IMR-90 (cell line): Measurements from ENCODE around the gene ATP2B1. TPM values are rescaled to one million over a fixed set of nuclear protein-coding genes. Genes with fewer than 3 reads are reported as not detected.

Experiments used
- ATAC-seq: fragments of 200-7000 bp; cut with Tn5 transposase; 2 replicates; pipeline ENCODE4 v1.9.1; 2020; ENCODE audit warnings: low read depth, mild to moderate bottlenecking, moderate library complexity
- BruUV-seq: library from RNA; stranded (reverse); fragments of 400-500 nt; replicated peaks from 2 replicates; lab custom pipeline; 2021; lab: Mats Ljungman, UMichigan
- CTCF ChIA-PET: fragments of 300-600 bp; formaldehyde crosslinking; extraction: SDS; loops from one replicate; lab custom pipeline; 2021; ENCODE audit warnings: antibody characterized with exemption; lab: Yijun Ruan, JAX
- POLR2A ChIA-PET: fragments of 300-600 bp; sonication (Branson Sonifier 250); formaldehyde crosslinking; loops from one replicate; lab custom pipeline; 2022; ENCODE audit warnings: antibody characterized with exemption; ENCODE audit not compliant: unreplicated experiment; lab: Charles Lee
- DNase-seq: peaks from one replicate; pipeline ENCODE4 v3.0.0; 2013
- H2AFZ ChIP-seq: replicated peaks from 2 replicates; pipeline ENCODE3; 2013; ENCODE audit warnings: low read length, mild to moderate bottlenecking; ENCODE audit not compliant: poor library complexity
- H2AK5ac ChIP-seq: 2 replicates; pipeline ENCODE4 v1.6.1; 2013; ENCODE audit warnings: low read depth, low read length, inconsistent platforms
- H2AK9ac ChIP-seq: replicated peaks from 2 replicates; pipeline ENCODE3; 2013; ENCODE audit warnings: mild to moderate bottlenecking, low read depth, low read length, moderate library complexity; ENCODE audit not compliant: poor library complexity
- H2BK120ac ChIP-seq: 2 replicates; pipeline ENCODE4 v1.6.1; 2013; ENCODE audit warnings: low read depth, low read length, inconsistent platforms
- H2BK15ac ChIP-seq: 3 replicates; pipeline ENCODE4 v1.6.1; 2013; ENCODE audit warnings: low read depth, low read length, inconsistent platforms
- H2BK20ac ChIP-seq: 2 replicates; pipeline ENCODE4 v1.6.1; 2013; ENCODE audit warnings: low read depth, mild to moderate bottlenecking, inconsistent platforms, low read length, moderate library complexity
- H2BK5ac ChIP-seq: 2 replicates; pipeline ENCODE4 v1.6.1; 2013; ENCODE audit warnings: mild to moderate bottlenecking, low read depth, low read length, inconsistent platforms; ENCODE audit not compliant: poor library complexity, severe bottlenecking
- H3K14ac ChIP-seq: replicated peaks from 2 replicates; pipeline ENCODE4 v1.6.1; 2013; ENCODE audit warnings: low read depth, low read length, inconsistent platforms
- H3K18ac ChIP-seq: 2 replicates; pipeline ENCODE4 v1.6.1; 2013; ENCODE audit warnings: low read depth, low read length, control low read depth
- H3K23ac ChIP-seq: 2 replicates; pipeline ENCODE4 v1.6.1; 2013; ENCODE audit warnings: low read depth, low read length, inconsistent platforms
- H3K27ac ChIP-seq: 2 replicates; pipeline ENCODE4 v1.5.1; 2013; ENCODE audit warnings: mild to moderate bottlenecking, control low read depth, low read length; ENCODE audit not compliant: insufficient read depth
- H3K27me3 ChIP-seq: 2 replicates; pipeline ENCODE4 v1.6.1; 2013; ENCODE audit warnings: low read length; ENCODE audit not compliant: control insufficient read depth, insufficient read depth
- H3K36me3 ChIP-seq: 2 replicates; pipeline ENCODE4 v1.6.1; 2013; ENCODE audit warnings: low read length, mixed read lengths; ENCODE audit not compliant: control insufficient read depth, insufficient read depth
- H3K4ac ChIP-seq: 2 replicates; pipeline ENCODE4 v1.6.1; 2013; ENCODE audit warnings: low read depth, low read length, inconsistent platforms
- H3K4me1 ChIP-seq: 2 replicates; pipeline ENCODE4 v1.6.1; 2013; ENCODE audit warnings: low read length, mixed read lengths; ENCODE audit not compliant: control insufficient read depth, insufficient read depth
- H3K4me2 ChIP-seq: 2 replicates; pipeline ENCODE4 v1.6.1; 2013; ENCODE audit warnings: low read depth, mild to moderate bottlenecking, control low read depth, low read length, moderate library complexity
- H3K4me3 ChIP-seq: 2 replicates; pipeline ENCODE4 v1.5.1; 2013; ENCODE audit warnings: low read depth, mild to moderate bottlenecking, control low read depth, low read length, moderate library complexity; ENCODE audit not compliant: insufficient read depth
- H3K56ac ChIP-seq: 2 replicates; pipeline ENCODE4 v1.6.1; 2013; ENCODE audit warnings: low read length, inconsistent platforms; ENCODE audit not compliant: insufficient read depth; ENCODE audit errors: extremely low read depth
- H3K79me1 ChIP-seq, 2 experiments: 2 replicates each; pipeline ENCODE4 v1.6.1; 2013; ENCODE audit warnings: low read length in 2 of 2, inconsistent platforms in 1 of 2, low read depth in 1 of 2
- H3K9ac ChIP-seq: 2 replicates; pipeline ENCODE4 v1.6.1; 2013; ENCODE audit warnings: low read depth, low read length, control low read depth
- H3K9me1 ChIP-seq: 2 replicates; pipeline ENCODE4 v1.6.1; 2013; ENCODE audit warnings: low read length, inconsistent platforms; ENCODE audit not compliant: insufficient read depth
- H3K9me3 ChIP-seq: 2 replicates; pipeline ENCODE4 v1.6.1; 2013; ENCODE audit warnings: low read length; ENCODE audit not compliant: control insufficient read depth, insufficient read depth
- H4K20me1 ChIP-seq: 2 replicates; pipeline ENCODE4 v1.6.1; 2013; ENCODE audit warnings: low read length, inconsistent platforms; ENCODE audit not compliant: insufficient read depth
- H4K5ac ChIP-seq: 2 replicates; pipeline ENCODE4 v1.6.1; 2013; ENCODE audit warnings: mild to moderate bottlenecking, low read depth, low read length, control low read depth
- H4K8ac ChIP-seq, 2 experiments: 2 replicates each; pipeline ENCODE4 v1.6.1; 2013; ENCODE audit warnings: low read depth in 2 of 2, low read length in 2 of 2, control low read depth in 1 of 2, inconsistent platforms in 1 of 2
- H4K91ac ChIP-seq: 2 replicates; pipeline ENCODE4 v1.6.1; 2013; ENCODE audit warnings: low read depth, low read length, inconsistent platforms; ENCODE audit not compliant: insufficient read depth
- WGBS, 2 experiments: methylation state at CpG; one replicate each; pipeline versions ENCODE4 v1.1.5 to v1.1.7; 2013; ENCODE audit warnings: missing lambda C conversion rate in 2 of 2; ENCODE audit not compliant: insufficient read length in 1 of 2; ENCODE audit errors: extremely low coverage in 2 of 2; 5-methylcytosine and 5-hydroxymethylcytosine counted together
- dilution Hi-C: fragments of 300-500 bp; cut with HindIII; formaldehyde crosslinking; loops from one replicate; pipeline ENCODE4 v1.14.3; 2018; ENCODE audit warnings: low sequenced_read_pairs; ENCODE audit not compliant: unreplicated experiment
- in situ Hi-C: fragments of 300-500 bp; cut with MboI; formaldehyde crosslinking; loops from 3 replicates; pipeline ENCODE4 v1.14.3; 2019; ENCODE audit warnings: low sequenced_read_pairs, inconsistent platforms, mixed read lengths
- intact Hi-C: fragments of 100-400 bp; cut with micrococcal nuclease; formaldehyde crosslinking; loops from 2 replicates; pipeline ENCODE4 v1.10.0; 2022
- polyA plus RNA-seq, 3 experiments: library from polyadenylated mRNA; depleted of rRNA; stranded (reverse); fragments of >200 nt; gene quantifications; 2 replicates each; pipeline ENCODE4 v1.2.3, GENCODE V29; 2012; ENCODE audit warnings: low replicate concordance in 1 of 3
- total RNA-seq: library from RNA; depleted of rRNA; stranded (reverse); fragments of >200 nt; gene quantifications from 2 replicates; pipeline ENCODE4 v1.2.3, GENCODE V29; 2012
- TF ChIP-seq, protein P1 (sequence below): conservative IDR thresholded peaks from 2 replicates; pipeline ENCODE4 v1.5.1; 2012; ENCODE audit warnings: mild to moderate bottlenecking, low read depth, low read length, improper control_type of control experiment

Gene ATP2B1
- total and polyA plus RNA-seq, 2 of the 4 experiments (the other 2 are of a cell fraction) = 9.9 to 32.6 TPM

DNA sequence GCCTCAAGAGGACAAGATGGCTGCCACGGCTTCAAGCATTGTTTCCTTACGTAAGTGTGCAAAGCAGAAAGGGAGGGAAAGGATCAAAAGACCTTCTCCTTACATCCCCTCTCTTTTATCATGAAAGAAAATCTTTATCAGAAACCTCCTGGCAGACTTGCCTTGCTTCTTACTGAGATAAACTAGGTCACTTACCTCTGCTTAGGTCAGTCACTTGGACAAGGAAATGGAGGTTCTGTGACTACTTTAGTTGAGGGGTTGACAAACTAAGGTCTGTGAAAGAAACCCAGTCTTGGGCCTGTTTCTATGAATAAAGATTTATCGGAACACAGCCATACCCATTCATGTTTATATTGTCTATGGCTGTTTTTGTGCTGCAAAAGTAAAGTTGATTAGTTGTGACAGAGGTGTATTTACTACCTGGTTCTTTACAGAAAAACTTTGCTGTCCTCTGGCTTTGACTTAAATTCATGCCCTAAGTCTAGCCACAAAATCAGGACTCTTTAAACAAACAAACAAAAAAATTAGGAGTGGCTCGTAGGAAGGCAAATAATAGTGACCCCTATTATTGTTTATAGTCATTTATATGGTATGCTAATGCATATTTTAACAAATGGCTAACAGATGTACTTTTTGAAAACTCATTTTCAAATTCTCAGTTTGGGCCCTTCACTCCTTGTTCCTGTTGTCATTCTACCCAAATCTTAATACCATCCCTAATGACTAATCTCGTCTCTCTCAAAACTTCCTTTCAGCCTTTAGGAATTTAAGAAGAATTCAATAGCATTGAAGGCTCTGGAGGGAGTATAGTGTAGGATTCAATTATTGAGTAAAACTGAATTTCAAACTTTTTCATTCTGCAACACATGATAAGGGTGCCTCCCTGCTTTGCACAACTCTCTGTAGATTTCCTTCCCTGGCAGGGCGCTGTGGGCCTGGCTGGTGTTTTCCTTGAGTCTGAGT is 42.0 kb upstream of the ATP2B1 start:
- Histone ChIP-seq H2BK120ac (peak overlapping the region; percentile 65), H2BK15ac (0 out of 3 replicates have a peak overlapping the region, but pooled peaks have one; percentile 23), H3K18ac (no peak overlapping the region; the same call in 1 of the 2 replicates), H4K8ac (peak overlapping the region in 1 of 2 experiments; percentile 44; a peak in 1 of 4 replicates), H4K5ac (no peak overlapping the region), H2BK5ac (no peak overlapping the region), H3K9ac (no peak overlapping the region), H3K27ac (no peak overlapping the region), H4K20me1 (no peaks in the 10 kb centered on the region), H3K4me2 (no peak overlapping the region), H3K56ac (no peak overlapping the region), H3K4me1 (0 out of 2 replicates have a peak, but pooled peaks cover 2% of the 10 kb centered on the region), H3K4ac (peak overlapping the region; percentile 24; the same call in 1 of the 2 replicates), H3K36me3 (no peaks in the 10 kb centered on the region), H3K4me3 (no peak overlapping the region), H2BK20ac (peak overlapping the region; percentile 61), H3K23ac (0 out of 2 replicates have a peak overlapping the region, but pooled peaks have one; percentile 8), H2AK9ac (peak overlapping the region; percentile 38), H2AFZ (peak overlapping the region; percentile 28), H3K79me1 (no peaks in the 10 kb centered on the region), H3K9me3 (no peaks in the 10 kb centered on the region), H3K9me1 (no peaks in the 10 kb centered on the region), H3K14ac (peak overlapping the region; percentile 38; the same call in 1 of the 2 replicates), H3K27me3 (no peaks in the 10 kb centered on the region), H2AK5ac (peak overlapping the region; percentile 36; the same call in 1 of the 2 replicates), H4K91ac (no peak overlapping the region; the same call in 1 of the 2 replicates)
- dilution Hi-C loops (no loop called here), in situ Hi-C loops (no loop called here), intact Hi-C loops (no loop called here)
- POLR2A ChIA-PET = no interaction called here
- ATAC-seq (peak; percentile 46), DNase-seq (no peak)
- TF ChIP-seq, protein P1, sequence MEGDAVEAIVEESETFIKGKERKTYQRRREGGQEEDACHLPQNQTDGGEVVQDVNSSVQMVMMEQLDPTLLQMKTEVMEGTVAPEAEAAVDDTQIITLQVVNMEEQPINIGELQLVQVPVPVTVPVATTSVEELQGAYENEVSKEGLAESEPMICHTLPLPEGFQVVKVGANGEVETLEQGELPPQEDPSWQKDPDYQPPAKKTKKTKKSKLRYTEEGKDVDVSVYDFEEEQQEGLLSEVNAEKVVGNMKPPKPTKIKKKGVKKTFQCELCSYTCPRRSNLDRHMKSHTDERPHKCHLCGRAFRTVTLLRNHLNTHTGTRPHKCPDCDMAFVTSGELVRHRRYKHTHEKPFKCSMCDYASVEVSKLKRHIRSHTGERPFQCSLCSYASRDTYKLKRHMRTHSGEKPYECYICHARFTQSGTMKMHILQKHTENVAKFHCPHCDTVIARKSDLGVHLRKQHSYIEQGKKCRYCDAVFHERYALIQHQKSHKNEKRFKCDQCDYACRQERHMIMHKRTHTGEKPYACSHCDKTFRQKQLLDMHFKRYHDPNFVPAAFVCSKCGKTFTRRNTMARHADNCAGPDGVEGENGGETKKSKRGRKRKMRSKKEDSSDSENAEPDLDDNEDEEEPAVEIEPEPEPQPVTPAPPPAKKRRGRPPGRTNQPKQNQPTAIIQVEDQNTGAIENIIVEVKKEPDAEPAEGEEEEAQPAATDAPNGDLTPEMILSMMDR = no peak
- no CpG with 5 or more reads among the region's 6 CpGs for WGBS, 2 experiments
- no TSS peak for BruUV-seq
- CTCF ChIA-PET = no interaction called here
